Calu3 (cell line): ENCODE results near the gene SYK. TPM values are rescaled to one million over a fixed set of nuclear protein-coding genes. Genes with fewer than 3 reads are reported as not detected.
"Not testable (repeated sequence)": the region's sequence is repeated elsewhere in the genome, so short reads cannot be mapped to it uniquely, and the experiment has no call there.

ENCODE experiments used
- BruUV-seq: library from RNA; stranded (reverse); fragments of 400-500 nt; replicated peaks from 2 replicates; lab custom pipeline; 2021; lab: Mats Ljungman, UMichigan
- CTCF ChIA-PET: fragments of 300-600 bp; sonication (Branson Sonifier 250); formaldehyde crosslinking; loops from one replicate; lab custom pipeline; 2022; ENCODE audit warnings: antibody characterized with exemption; lab: Charles Lee
- DNase-seq: peaks from one replicate; pipeline ENCODE4 v3.0.0; 2022
- H3K27ac Mint-ChIP-seq: one replicate; pipeline ENCODE4 v1.8.0; 2022; ENCODE audit warnings: mixed read lengths; ENCODE audit not compliant: unreplicated experiment
- H3K27me3 Mint-ChIP-seq: one replicate; pipeline ENCODE4 v1.8.0; 2022; ENCODE audit warnings: mixed read lengths; ENCODE audit not compliant: unreplicated experiment
- H3K36me3 Mint-ChIP-seq: one replicate; pipeline ENCODE4 v1.8.0; 2022; ENCODE audit warnings: mild to moderate bottlenecking, moderate library complexity, mixed read lengths; ENCODE audit not compliant: insufficient read depth, unreplicated experiment
- H3K4me1 Mint-ChIP-seq: one replicate; pipeline ENCODE4 v1.8.0; 2022; ENCODE audit warnings: mild to moderate bottlenecking, low read depth, mixed read lengths; ENCODE audit not compliant: unreplicated experiment
- H3K4me3 Mint-ChIP-seq: one replicate; pipeline ENCODE4 v1.8.0; 2022; ENCODE audit warnings: mild to moderate bottlenecking, low read depth, moderate library complexity, mixed read lengths; ENCODE audit not compliant: unreplicated experiment
- H3K9me3 Mint-ChIP-seq: one replicate; pipeline ENCODE4 v1.8.0; 2022; ENCODE audit warnings: low read depth, mixed read lengths; ENCODE audit not compliant: unreplicated experiment
- intact Hi-C: fragments of 100-400 bp; cut with micrococcal nuclease; formaldehyde crosslinking; loops from one replicate; pipeline ENCODE4 v1.10.0; 2022; ENCODE audit not compliant: unreplicated experiment
- total RNA-seq: library from RNA; stranded (reverse); gene quantifications from 2 replicates; pipeline ENCODE4 v1.2.3, GENCODE V29; 2022
- TF ChIP-seq, protein P1 (sequence below): fragments of 200-600 bp; IDR thresholded peaks from one replicate; pipeline ENCODE4 v1.8.0; 2022; ENCODE audit warnings: antibody characterized with exemption; ENCODE audit not compliant: unreplicated experiment

Gene SYK
- total RNA-seq, 1 experiment from 2014 or later, result 14.8 TPM

- Mint-ChIP-seq H3K4me1 (peaks cover 7% of the 10 kb centered on the region), H3K4me3 (no peak overlapping the region), H3K27me3 (no peaks in the 10 kb centered on the region), H3K9me3 (no peaks in the 10 kb centered on the region), H3K36me3 (no peaks in the 10 kb centered on the region), H3K27ac (no peak overlapping the region)
- TF ChIP-seq, protein P1, sequence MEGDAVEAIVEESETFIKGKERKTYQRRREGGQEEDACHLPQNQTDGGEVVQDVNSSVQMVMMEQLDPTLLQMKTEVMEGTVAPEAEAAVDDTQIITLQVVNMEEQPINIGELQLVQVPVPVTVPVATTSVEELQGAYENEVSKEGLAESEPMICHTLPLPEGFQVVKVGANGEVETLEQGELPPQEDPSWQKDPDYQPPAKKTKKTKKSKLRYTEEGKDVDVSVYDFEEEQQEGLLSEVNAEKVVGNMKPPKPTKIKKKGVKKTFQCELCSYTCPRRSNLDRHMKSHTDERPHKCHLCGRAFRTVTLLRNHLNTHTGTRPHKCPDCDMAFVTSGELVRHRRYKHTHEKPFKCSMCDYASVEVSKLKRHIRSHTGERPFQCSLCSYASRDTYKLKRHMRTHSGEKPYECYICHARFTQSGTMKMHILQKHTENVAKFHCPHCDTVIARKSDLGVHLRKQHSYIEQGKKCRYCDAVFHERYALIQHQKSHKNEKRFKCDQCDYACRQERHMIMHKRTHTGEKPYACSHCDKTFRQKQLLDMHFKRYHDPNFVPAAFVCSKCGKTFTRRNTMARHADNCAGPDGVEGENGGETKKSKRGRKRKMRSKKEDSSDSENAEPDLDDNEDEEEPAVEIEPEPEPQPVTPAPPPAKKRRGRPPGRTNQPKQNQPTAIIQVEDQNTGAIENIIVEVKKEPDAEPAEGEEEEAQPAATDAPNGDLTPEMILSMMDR, result no peak
- CTCF ChIA-PET, result no interaction called here
- BruUV-seq, result no TSS peak
- intact Hi-C loops, result no loop called here
- DNase-seq, result no peak
Measured at GRCh38 chr9:90789408-90789807, 12.2 kb upstream of the SYK start.

- H3K36me3 Mint-ChIP-seq, result no peaks in the 10 kb centered on the region
- H3K27me3 Mint-ChIP-seq, result no peaks in the 10 kb centered on the region
- H3K27ac Mint-ChIP-seq, result no peak overlapping the region
- no peak for DNase-seq
- H3K4me1 Mint-ChIP-seq, result peaks cover 9% of the 10 kb centered on the region
- no TSS peak for BruUV-seq
- H3K4me3 Mint-ChIP-seq, result no peak overlapping the region
- intact Hi-C loops, result no loop called here
- no peaks in the 10 kb centered on the region for H3K9me3 Mint-ChIP-seq
- CTCF ChIA-PET, result no interaction called here
- TF ChIP-seq, protein P1, result no peak
Measured at GRCh38 chr9:90789862-90790261, 11.8 kb upstream of the SYK start.

DNA sequence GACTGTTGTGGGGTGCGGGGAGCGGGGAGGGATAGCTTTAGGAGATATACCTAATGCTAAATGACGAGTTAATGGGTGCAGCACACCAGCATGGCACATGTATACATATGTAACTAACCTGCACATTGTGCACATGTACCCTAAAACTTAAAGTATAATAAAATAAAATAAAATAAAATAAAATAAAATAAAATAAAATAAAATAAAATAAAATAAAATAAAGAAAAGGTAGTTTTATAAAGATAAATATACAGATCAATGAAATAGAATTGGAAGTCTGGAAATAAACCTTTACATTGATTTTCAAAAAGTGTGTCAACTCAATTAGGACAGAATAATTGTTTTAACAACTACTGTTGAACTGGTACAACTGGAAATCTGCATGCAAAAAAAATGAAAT lies 8.6 kb upstream of the SYK start:
- H3K27me3 Mint-ChIP-seq, intact Hi-C loops, BruUV-seq, H3K27ac Mint-ChIP-seq, H3K9me3 Mint-ChIP-seq, H3K36me3 Mint-ChIP-seq, DNase-seq, H3K4me3 Mint-ChIP-seq, CTCF ChIA-PET: not testable (repeated sequence)
- peaks cover 16% of the 10 kb centered on the region for H3K4me1 Mint-ChIP-seq

DNA sequence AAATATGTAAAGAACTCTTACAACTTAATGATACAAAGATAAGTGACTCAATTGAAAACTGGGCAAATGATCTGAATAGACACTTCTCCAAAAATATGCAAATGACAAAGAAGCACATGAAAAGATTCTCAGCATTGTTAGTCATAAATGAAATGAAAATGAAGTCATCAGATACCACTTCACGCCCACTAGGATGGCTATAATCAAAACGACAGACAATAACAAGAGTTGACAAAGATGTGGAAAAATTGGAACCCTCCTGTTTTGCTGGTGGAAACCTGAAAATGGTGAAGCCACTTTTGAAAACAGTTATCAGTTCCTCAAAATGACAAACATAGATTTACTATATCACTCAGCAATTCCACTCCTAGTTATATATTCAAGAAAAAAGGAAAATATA lies 7.9 kb upstream of the SYK start:
- Mint-ChIP-seq H3K4me3 (no peak overlapping the region), H3K27me3 (no peaks in the 10 kb centered on the region), H3K9me3 (no peaks in the 10 kb centered on the region), H3K36me3 (no peaks in the 10 kb centered on the region), H3K27ac (peak overlapping the region; percentile 44), H3K4me1 (peaks cover 16% of the 10 kb centered on the region)
- no TSS peak for BruUV-seq
- CTCF ChIA-PET, result no interaction called here
- intact Hi-C loops, result no loop called here
- DNase-seq, result no peak
- TF ChIP-seq, protein P1, result no peak

GRCh38 chr9:90795084-90795483 lies 6.5 kb upstream of the SYK start:
- no TSS peak for BruUV-seq
- intact Hi-C loops, result no loop called here
- Mint-ChIP-seq H3K4me1 (peaks cover 16% of the 10 kb centered on the region), H3K27ac (no peak overlapping the region), H3K36me3 (no peaks in the 10 kb centered on the region), H3K9me3 (no peaks in the 10 kb centered on the region), H3K27me3 (no peaks in the 10 kb centered on the region), H3K4me3 (no peak overlapping the region)
- TF ChIP-seq, protein P1, result no peak
- DNase-seq, result no peak
- CTCF ChIA-PET, result no interaction called here
